ENCODE data around the gene SHB. TPM values are rescaled to one million over a fixed set of nuclear protein-coding genes. Genes with fewer than 3 reads are reported as not detected.
"Not testable (repeated sequence)": the region's sequence is repeated elsewhere in the genome, so short reads cannot be mapped to it uniquely, and the experiment has no call there.

The SHB gene
- polyA plus RNA-seq, 3 donors = 13.8 to 22.1 (median 17.2) TPM

DNA sequence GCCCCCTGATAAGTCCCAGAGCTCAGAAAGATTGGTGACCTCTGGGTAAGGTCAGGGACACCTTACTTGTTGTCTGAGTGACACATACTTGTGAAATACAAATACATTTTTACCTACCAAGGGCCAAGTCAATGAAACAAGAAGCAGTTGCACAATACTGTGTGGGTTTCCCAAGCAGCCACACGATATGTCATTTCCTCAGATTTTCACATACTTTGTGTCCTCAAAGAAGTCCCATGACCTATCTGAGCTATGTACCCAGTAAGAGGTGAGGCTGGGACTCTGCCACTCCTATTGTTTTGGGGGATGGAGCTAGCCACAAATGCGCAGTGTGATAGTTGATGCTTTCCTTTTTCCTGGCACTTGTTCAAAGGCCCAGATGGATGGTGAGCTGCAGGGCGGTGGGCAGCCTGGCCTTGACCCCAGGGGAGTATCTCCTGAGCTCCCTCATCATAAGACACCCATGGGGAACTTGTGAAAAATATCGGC, 160.3 kb downstream of the SHB start:
- no peak for DNase-seq (ENCODE audit: extremely low read depth in 1 of 11, low read depth in 9 of 11, low spot score in 4 of 11)

DNA sequence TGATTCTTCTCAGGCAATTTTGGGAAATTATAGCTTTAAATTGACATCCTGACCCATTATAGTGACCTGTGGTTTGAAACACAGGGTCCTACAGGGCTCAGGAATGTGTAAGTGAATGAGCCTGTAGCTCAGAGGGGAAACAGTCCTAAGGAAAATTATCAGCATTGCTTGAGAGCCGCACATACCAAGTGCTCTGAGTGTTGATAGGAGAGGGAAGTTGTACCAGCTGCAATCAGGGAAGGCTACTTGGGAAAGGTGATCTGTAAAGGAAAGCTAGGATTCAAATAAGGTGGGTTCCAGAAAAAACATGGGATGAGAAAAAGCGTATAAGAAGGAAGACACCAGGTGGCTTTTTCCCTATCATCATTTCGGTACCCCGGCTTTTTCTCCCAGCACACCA, 160.7 kb downstream of the SHB start:
- DNase-seq (ENCODE audit: extremely low read depth in 1 of 11, low read depth in 9 of 11, low spot score in 4 of 11) = no peak

DNA sequence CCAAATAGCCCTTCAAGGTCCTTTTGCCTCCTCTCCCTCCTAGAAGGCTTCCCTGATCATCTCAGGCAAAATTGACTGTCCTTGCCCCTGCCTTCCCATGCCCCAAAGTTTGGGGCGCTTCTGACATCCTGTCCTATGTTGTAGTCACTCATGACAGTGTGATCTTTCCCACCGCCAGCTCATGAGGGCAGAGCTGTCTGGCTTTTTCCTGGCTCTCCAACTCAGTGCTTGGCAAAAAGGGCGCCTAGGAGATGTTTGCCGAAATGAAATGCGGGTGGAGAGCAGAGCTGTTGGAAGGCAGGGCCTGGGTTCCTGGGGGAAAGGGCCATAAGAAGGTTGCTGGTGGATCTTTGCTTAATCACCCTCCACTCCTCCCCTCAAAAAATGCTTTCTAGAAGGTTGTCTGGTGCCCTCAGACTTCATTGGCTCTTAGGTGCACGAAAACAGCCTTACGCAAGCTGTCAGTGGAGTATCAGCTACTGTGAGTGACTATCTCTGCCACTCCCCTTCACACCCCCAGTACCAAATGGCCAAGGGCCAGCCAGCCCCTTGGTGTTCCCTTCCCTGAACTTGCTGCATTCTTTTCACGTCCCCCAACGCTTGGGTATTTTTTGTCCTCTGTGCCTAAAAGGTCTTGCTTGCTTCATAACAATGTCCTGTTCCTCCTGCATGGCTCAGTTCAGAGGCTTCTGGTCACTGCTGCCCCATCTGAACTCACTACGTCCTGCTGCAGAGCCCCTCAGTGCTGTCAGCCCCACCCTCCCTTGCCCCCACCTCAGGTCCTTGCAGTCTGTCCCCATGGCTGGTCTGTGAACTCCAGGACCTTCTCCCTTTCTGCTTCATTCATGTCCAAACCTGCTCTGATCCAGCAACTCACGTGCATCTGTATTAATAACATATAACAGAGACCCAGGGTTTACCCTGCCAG, 162.5 kb downstream of the SHB start:
- no peak for DNase-seq (ENCODE audit: extremely low read depth in 1 of 11, low read depth in 9 of 11, low spot score in 4 of 11)

DNA sequence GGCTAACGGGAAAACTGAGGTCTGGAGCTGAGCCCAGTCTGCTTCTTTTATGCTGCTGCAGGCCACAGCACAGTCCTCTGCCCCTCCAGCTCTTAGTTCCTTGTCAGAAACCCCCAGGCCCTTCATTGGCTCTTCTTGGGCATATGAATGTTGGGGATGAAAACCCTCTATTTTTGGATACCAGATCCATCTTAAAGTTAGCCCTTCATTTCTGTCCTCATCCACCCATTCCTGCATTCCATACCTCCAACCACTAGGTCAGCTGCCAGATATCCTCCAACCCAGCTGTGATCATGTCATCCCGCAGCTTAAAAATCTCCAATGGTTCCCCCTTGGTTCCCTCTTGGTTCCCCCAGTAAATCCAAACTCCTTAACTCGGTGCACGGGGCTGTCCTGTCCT, 163.3 kb downstream of the SHB start:
- DNase-seq (ENCODE audit: extremely low read depth in 1 of 11, low read depth in 9 of 11, low spot score in 4 of 11) = no peak

DNA sequence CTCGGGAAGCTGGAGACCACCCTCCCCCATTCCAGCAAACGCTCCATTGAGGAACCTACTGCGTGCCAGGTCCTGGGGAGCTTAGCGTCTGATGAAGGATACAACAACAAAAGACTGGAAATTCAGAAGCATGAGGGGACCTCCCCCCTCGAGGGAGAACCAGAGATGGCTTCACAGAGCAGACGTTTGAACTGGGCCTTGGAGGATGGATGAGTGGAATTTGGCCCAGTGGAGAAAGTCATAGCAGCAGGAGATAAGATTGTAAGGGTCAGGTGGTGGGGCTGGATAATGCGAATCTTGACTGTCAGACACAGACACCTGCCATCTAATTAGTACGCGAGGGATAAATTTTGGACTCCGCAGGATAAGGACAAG, 163.9 kb downstream of the SHB start:
- no peak for DNase-seq (ENCODE audit: extremely low read depth in 1 of 11, low read depth in 9 of 11, low spot score in 4 of 11)

DNA sequence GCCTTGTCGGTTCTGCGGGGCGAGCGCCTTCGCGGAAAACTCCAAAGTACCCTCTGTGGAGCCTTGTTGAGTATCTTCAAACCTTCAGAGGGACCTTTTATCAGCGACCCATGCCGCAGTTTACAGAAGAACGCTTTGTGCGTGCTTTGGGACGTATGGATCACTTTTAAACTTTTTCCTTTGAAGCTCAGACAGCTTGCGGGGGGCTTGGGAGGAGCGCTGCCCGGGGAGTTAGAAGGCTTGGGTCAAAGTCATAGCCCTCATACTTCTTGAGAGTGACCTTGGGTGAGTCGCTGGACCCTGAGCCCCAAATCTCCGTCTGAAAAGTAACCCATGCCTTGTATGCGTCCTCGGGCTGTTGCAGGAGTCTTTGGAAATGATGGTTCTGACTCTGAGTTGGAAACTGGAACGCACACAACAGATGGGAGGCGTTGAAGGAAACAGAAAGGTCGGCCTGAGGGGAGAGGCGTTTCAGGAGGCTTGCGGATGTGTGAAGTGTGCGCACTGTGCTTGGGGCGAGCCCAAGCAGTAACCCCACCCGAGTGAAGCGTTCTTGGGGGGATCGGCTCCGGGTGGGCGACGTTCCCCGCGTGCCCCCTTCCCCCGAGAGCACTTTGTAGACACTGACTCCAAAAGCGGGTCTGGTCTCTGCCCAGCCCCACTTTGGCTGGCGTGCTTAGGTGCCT, 164.4 kb downstream of the SHB start:
- no peak for DNase-seq (ENCODE audit: extremely low read depth in 1 of 11, low read depth in 9 of 11, low spot score in 4 of 11)

DNA sequence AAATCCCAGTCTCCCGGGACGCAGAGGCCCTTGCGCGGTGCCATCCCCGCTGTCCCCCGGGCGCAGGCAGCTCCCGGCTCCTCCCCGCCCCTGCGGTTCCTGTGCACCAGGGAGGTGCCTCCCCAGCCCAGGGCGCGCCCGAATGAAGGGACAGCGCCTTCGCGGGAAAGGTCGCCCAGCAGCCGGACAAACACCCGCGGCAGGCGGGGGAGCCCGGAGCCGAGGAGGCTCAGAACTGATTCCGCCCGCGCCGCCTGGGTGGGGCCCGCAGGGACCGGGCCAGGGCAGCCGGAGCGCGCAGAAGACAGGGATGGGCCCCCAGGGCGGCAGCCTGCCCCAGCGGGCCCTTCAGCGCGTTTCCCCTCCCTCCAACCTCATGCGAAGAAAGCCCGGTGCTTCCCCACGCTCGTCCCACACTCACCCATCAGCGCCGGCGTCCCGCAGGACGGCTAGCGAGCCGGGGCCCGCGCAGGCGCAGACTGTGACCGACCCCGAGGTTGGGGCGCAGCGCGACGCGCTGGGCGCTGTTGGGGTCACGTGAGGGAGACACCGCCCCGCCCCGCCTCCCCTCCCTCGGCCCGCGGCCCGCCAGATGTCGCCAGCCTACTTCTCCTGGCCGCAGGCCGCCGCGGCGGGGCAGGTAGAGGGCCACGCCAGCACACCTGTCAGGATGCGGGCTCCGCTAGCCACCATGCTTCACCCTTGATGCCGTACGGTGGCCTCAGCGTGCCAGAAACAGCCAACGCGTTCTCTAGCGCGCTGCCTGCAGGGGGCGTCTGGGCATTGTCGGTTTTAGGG, 165.2 kb downstream of the SHB start, which contains the start of gene SLC25A51:
TSS of gene SLC25A51 (minus strand) at position 481 of the 798 bp plus-strand sequence. CDS start 15,577 bp downstream, outside the sequence.
- peak; percentile 83 to 97 (median 95) for DNase-seq (ENCODE audit: extremely low read depth in 1 of 11, low read depth in 9 of 11, low spot score in 4 of 11)

DNA sequence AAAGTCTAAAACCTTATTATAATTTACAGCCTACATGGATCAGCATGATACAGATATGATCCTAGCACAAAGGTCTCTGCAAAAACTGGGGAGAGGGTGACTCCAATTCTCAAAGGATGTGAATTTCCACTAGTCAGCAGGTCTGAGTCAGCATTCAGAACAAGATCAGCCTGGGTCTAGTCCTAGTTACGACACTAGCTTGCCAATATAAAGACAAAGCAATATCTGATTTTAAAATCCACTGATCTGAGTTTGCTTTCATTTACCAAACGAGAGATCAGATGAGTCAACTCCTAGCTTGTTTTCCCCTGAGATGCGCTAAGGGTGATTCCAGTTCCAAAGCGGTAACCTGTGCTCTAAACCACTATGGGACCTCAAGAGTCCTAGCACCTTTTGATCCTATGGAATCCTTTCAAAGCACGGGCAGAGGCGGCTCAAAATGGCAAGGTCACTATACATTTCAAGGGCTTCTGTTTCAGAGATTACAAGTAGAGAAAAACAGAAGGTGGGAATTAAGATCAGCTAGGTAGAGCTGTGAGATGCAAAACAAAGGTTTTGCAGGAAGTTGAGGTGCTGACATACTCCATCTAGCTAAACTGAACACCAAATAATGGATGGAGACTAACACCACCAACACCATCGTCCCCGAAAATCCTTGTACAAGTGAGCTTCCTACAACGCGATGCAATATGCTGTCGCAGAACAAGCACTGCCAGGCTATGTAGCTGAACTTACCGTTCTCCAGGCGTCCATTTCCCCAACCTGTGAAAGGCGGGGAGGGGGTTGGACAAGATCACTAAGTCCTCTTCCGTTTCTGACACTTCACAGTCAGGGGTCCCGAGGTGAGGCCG, 166.0 kb downstream of the SHB start:
- no peak for DNase-seq (ENCODE audit: extremely low read depth in 1 of 11, low read depth in 9 of 11, low spot score in 4 of 11)

DNA sequence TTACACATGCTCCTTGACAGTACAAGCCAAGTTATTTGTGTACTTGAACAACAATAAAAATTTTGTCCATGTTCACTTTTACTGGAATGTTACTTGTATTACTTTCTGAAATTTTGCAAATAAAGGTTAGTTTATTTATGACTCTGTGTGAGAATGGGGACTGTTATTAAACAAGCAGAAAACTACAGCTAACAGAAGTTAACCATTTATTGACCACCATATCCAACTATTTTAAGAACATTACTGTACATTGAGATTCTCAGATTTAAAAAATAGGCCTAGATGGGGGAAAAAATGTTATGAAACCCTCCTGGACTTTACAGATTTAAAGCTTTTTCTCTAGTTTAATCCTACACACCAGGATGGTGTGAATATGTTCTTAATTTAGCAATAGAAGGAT, 166.9 kb downstream of the SHB start:
- no peak for DNase-seq (ENCODE audit: extremely low read depth in 1 of 11, low read depth in 9 of 11, low spot score in 4 of 11)

DNA sequence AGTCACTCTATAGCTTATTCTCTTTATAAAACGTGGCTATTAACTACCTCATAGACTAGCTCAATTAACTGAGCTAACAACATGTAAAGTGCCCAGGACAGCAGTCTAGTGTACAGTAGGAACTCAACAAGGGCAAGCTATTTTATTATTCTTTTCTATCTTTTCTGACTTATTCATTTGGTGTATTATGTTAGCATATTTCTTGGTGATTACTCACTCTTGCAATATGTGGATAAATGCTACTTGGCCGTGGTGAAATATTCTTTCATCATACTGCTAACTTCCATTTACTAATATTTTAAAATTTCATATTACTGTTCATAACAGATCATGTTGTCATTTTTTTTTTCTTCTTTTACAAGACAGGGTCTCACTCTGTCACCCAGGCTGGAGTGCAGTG, 170.0 kb downstream of the SHB start:
- no peak for DNase-seq (ENCODE audit: extremely low read depth in 1 of 11, low read depth in 9 of 11, low spot score in 4 of 11)

DNA sequence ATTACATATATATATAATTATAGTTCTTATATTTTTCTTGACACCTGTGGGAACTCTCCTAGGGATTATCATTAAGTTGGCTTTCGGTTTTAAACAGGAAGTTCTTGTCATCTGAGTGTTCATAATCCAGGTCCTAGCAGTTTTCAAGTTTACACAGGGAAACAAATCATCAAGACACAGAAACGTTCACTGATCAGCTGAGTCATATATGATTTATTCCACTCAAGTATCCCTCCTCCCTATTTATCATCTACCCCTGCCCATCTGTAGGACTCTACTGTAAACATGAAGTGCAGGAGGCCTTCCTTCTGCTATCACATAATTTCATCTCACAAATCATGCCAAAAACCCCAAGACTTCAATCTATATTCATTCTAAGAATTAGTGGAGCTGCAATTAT, 171.4 kb downstream of the SHB start:
- DNase-seq (ENCODE audit: extremely low read depth in 1 of 11, low read depth in 9 of 11, low spot score in 4 of 11) = no peak

DNA sequence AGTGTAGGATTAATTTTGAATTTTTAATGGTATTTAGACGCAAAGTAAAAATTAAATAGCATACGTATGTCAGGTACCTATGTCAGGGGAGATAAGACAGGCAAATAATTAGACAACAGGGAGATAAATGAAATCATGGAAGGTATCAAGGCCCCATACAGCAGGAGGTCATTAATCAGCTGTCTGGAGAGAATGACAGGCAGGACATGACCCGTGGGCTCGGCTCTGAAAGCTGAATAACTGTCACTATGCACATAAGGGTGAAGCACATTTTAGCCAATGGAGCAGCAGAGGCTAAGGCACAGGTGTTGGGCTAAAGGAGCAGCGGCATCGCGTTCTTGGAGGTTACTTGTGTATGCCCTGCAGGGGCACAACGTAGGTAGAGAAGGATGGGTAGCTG, 177.0 kb downstream of the SHB start:
- no peak for DNase-seq (ENCODE audit: extremely low read depth in 1 of 11, low read depth in 9 of 11, low spot score in 4 of 11)

DNA sequence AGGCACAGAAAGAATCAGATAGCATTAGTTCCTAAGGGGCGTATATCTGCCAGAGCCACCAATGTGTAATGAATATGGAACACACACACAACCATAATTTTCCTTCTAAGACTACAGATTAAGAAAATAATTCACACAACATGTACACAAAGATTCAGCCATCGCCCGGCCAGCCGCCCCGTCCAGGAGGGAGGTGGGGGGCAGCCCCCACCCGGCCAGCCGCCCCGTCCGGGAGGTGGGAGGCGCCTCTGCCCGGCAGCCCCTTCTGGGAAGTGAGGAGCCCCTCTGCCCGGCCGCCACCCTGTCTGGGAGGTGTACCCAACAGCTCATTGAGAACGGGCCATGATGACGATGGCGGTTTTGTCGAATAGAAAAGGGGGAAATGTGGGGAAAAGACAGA, 178.0 kb downstream of the SHB start:
- DNase-seq (ENCODE audit: extremely low read depth in 1 of 11, low read depth in 9 of 11, low spot score in 4 of 11) = not testable (repeated sequence)

DNA sequence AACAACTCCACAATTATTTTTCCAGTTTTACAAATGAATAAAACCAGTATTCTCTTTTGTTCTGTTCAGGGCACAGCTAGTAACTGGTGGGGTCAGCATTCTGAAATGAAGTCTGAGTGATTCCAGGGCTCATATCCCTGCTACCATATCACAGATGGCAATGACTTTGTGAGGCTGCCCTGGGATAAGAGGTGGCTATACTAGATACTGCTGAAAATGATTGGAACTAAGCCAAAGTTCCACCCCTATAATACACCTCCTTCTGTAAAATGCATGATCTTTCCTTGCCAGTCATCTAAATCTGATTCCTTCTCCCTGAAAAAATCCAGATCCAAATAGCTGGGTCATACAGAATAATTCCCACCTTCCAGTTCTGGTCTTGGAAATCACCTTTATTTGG, 179.5 kb downstream of the SHB start:
- DNase-seq (ENCODE audit: extremely low read depth in 1 of 11, low read depth in 9 of 11, low spot score in 4 of 11) = no peak

DNA sequence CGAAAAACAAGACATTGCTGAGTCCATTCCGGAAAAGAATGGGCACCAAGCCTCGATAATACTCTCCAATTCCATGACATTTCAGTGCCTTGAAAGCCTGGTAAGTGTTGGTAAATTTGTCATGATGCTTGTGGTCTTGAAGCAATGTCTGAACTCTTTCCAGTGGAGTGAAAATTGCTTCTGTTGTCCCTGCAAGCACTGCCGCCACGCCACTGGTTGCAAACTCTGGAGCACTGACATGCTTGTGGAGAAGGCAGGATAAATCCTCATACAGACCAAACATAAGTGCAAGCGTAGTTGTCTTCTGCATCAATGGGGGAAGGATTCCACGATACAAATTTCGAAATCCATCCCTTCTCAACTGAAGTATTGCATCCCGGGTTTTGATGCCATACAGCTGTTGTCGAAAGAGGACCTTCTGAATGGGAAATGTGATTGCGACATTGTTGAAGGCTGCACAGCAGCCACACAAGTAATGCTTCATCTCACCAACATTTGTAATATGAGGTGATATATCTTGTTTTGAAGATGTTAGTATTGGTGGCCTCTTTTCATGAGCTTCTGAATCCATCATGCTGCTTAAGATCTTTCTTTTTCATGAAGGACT, 180.9 kb downstream of the SHB start:
- not testable (repeated sequence) for DNase-seq (ENCODE audit: extremely low read depth in 1 of 11, low read depth in 9 of 11, low spot score in 4 of 11)

DNA sequence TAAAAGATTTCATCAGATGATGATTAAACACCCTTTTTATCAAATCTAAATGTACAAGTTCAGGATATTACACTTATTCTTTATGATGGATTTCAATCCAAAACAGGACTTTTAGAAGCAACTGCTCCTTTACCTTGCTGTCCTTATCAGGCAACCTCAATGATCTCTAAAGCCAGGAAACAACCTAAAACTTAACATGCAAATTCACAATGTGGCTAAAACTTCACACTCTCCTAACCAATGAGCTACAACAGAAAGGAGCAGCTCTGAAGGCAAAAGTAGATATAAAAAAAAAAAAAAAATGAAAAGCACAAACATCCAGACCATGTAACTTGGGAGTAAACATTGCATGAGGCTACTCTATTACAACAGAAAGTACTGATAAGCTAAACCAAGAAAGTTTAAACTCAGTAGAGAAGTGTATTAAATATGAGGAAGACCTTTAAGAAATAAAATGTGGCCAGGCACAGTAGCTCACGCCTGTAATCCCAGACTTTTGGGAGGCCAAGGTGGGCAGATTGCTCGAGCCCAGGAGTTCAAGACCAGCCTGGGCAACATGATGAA, 188.0 kb downstream of the SHB start:
- no peak for DNase-seq (ENCODE audit: extremely low read depth in 1 of 11, low read depth in 9 of 11, low spot score in 4 of 11)

DNA sequence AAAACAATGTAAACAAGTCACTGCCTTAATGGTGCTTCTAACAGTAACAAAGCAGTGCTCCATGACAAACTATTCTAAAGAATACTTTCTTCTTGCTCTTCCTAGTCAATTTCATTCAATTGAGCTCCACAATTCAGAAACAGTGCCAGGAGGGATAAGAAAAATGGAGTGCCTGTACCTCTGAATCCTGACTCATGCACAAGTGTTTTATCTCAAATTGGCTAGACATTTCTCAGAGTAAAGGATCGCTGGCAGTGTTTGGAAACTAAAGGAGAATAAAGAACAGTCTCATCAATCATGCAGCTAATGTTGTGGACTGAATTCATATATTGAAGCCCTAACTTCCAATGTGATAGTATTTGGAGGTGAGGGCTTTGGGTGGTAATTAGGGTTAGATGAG, 192.7 kb downstream of the SHB start:
- DNase-seq (ENCODE audit: extremely low read depth in 1 of 11, low read depth in 9 of 11, low spot score in 4 of 11) = no peak

DNA sequence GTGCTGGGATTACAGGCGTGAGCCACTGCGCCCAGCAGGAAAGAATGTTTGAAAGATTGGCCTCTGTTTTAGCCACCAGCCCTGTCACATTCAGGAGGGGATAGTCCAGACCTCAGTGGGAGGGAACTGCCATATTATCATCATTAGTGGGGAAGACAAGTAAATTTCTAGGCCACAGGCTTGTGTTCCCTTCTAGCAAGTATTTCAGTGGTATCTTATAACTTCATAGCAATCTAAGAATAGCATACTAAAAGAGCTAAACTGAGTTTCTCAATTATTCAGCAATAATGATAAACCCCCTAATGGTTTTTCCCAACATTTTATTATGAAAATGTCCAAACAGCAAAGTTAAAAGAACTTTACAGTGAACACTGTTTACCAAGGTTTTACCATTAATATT, 195.1 kb downstream of the SHB start:
- DNase-seq (ENCODE audit: extremely low read depth in 1 of 11, low read depth in 9 of 11, low spot score in 4 of 11) = no peak
